Left hindlimb (tissue), 1 donor: Measurements from ENCODE around the gene DCXR.
A peak's percentile ranks its signal among the peaks of the same experiment; 100 is the strongest.

ENCODE experiments used
- DNase-seq: peaks from one replicate; pipeline ENCODE4 v3.0.0-alpha.2; 2018

The DCXR gene

GRCh38 chr17:82008941-82009405, 28.5 kb downstream of the DCXR start:
- no peak for DNase-seq

- no peak for DNase-seq
Measured at GRCh38 chr17:82008258-82008940, 29.1 kb downstream of the DCXR start.

GRCh38 chr17:82007495-82008257, 29.8 kb downstream of the DCXR start:
- no peak for DNase-seq

- no peak for DNase-seq
Measured at GRCh38 chr17:82007228-82007494, 30.3 kb downstream of the DCXR start.

- DNase-seq = no peak
Measured at GRCh38 chr17:82006468-82007227, 30.8 kb downstream of the DCXR start.

GRCh38 chr17:82005701-82006348, 31.7 kb downstream of the DCXR start:
- DNase-seq = no peak

GRCh38 chr17:82004517-82005455, 32.7 kb downstream of the DCXR start:
- no peak for DNase-seq

- peak; percentile 81 for DNase-seq
Measured at GRCh38 chr17:82003411-82004381, 33.8 kb downstream of the DCXR start.

- DNase-seq = no peak
Measured at GRCh38 chr17:82001571-82002056, 35.9 kb downstream of the DCXR start.

- DNase-seq = no peak
Measured at GRCh38 chr17:82000803-82001570, 36.5 kb downstream of the DCXR start.

GRCh38 chr17:81999976-82000802, 37.3 kb downstream of the DCXR start:
- DNase-seq = no peak

GRCh38 chr17:81999587-81999975, 37.9 kb downstream of the DCXR start:
- no peak for DNase-seq

- DNase-seq = no peak
Measured at GRCh38 chr17:81998691-81999438, 38.6 kb downstream of the DCXR start.

GRCh38 chr17:81998212-81998611, 39.3 kb downstream of the DCXR start:
- DNase-seq = no peak

GRCh38 chr17:81996757-81997441, 40.6 kb downstream of the DCXR start:
- no peak for DNase-seq

- DNase-seq = no peak
Measured at GRCh38 chr17:81996232-81996756, 41.2 kb downstream of the DCXR start.
